ENCODE results near the gene FANCC.

GRCh38 chr9:95086564-95086955 lies 230.9 kb downstream of the FANCC start:
- TF ChIP-seq RAD21 (IDR thresholded peaks at IDR 0.05) (no peak), JUND (IDR thresholded peaks at IDR 0.05) (no peak), FOXA1 (IDR thresholded peaks at IDR 0.05) (no peak), EGR1 (IDR thresholded peaks at IDR 0.05; ENCODE audit: low read depth in 2 of 2) (no peak), GABPA (IDR thresholded peaks at IDR 0.05 in 1 of 2, conservative IDR thresholded peaks at IDR 0.05 in 1 of 2) (no peak)
- TF ChIP-seq, protein P1, sequence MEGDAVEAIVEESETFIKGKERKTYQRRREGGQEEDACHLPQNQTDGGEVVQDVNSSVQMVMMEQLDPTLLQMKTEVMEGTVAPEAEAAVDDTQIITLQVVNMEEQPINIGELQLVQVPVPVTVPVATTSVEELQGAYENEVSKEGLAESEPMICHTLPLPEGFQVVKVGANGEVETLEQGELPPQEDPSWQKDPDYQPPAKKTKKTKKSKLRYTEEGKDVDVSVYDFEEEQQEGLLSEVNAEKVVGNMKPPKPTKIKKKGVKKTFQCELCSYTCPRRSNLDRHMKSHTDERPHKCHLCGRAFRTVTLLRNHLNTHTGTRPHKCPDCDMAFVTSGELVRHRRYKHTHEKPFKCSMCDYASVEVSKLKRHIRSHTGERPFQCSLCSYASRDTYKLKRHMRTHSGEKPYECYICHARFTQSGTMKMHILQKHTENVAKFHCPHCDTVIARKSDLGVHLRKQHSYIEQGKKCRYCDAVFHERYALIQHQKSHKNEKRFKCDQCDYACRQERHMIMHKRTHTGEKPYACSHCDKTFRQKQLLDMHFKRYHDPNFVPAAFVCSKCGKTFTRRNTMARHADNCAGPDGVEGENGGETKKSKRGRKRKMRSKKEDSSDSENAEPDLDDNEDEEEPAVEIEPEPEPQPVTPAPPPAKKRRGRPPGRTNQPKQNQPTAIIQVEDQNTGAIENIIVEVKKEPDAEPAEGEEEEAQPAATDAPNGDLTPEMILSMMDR (IDR thresholded peaks at IDR 0.05; ENCODE audit: low read depth, low read length, missing input control): no peak
- TF ChIP-seq, protein P2, sequence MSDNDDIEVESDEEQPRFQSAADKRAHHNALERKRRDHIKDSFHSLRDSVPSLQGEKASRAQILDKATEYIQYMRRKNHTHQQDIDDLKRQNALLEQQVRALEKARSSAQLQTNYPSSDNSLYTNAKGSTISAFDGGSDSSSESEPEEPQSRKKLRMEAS (IDR thresholded peaks at IDR 0.05): no peak

All from liver (tissue), 3 donors.